ELR (cell line): ENCODE measurements around the gene RFX4.
"Not testable (repeated sequence)": the region's sequence is repeated elsewhere in the genome, so short reads cannot be mapped to it uniquely, and the experiment has no call there.

Experiments used
- DNase-seq: peaks from one replicate; pipeline ENCODE4 v3.0.0-alpha.2; 2015; ENCODE audit warnings: low read depth

RFX4 gene

DNA sequence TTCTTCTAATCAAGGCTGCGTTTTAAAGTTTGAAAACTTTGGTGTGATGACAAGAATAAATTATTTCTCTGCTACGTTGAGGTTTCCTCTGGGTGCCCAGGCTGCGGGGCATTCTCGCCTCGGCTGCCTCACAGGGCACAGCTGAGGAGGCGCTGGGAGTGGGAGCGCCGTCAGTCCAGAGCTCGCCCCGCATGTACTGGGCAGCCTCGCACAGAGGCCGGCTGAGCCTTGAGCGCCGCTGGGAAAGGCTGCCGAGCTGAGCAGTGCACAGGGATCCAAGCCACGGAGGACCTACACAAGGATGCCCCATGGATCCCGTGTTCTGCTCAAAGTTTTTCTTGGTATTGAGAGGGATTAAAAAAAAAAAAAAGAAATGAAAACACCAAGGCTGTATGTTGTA lies 11.6 kb downstream of the RFX4 start:
- no peak for DNase-seq

DNA sequence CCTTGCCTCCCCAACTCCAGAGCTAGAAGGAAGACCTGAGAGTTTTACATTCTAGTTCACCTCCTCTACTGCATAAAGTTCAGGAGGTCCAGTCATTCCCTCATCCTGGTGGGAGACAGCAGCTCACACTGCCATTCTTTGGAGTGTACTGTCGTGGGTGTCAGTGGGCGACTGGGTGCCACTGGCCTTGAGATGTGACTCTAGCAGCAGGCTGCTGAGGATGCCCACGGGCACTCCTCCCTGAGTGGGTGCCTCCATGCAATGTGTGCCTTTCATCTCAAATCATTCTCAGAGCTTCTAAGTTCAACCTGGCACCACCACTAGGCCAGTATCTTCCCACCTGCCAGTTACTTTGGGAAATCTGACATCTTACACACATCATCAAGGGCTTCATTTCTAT lies 12.5 kb downstream of the RFX4 start:
- DNase-seq: no peak

DNA sequence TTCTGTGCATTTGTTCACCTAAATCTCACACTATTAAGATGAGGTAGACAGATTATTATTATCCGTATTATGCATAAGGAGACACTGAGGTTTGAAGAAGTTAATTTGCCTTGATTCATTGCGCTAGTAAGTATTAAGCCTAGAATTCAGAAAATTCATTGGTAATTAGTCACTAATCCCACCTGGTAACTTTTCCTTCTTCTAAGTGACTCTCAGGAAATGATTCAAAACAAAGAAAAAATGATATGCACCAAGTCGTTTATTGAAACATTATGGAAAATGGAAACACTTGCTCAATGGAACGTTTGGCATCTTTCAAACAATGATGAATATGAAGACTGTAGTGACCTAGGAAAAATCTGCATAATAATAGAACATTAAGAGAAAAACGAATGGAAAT lies 15.2 kb downstream of the RFX4 start:
- peak; percentile 8 for DNase-seq

DNA sequence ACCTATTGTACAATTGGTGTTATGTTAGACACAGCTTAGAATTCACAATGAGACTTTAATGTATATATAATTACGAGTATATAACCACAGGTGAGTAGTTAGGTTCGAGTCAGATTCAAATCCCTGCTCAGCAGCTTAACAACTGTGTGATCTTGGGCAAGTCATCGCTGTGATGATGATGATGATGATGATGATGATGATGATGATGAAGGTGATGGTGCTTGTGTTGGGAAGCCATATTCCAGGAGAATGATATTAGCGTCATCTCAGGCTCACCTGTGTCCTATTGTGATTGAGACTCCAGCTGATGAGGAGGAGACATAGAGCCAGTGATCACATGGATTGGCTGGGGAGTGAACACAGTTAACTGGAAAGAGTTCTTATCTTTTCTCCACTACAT lies 16.5 kb downstream of the RFX4 start:
- DNase-seq: no peak

DNA sequence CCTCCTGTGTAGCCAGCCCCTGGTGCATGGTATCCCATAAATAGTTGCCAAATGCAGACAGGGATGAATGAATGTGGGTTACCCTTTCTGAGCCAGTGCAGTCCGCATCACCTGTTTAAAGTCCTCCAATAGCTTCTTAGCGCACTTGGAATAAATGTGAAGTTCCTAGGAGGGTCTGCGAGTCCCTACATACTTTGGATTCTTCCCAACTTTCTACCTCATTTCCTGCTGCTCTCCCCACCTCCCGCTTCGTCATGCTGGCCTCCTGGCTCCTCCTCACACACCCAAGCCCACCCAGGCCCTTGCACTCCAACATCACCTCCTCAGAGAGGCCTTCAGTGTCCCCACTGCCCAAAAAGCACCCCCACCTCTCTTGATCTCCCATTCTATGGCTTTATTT lies 17.7 kb downstream of the RFX4 start:
- DNase-seq: no peak

DNA sequence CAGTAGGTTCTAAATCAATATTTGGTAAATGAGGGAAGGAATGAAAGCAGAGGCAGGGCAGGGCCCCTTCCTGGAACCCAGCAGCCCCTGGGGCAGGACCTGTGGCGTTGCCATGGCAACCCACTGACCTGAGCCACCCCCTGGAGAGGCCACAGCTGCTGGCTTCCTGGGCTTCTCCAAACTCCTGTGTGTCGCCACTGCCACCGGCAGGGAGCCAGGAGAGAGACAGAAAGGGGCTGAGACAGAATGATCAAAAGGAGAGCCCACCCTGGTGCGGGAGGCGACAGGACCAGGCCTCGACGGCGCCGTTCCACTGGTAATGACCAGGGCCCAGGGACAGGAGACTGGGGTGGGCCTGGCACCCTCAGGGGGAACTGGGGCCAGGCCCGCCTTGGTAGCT lies 18.2 kb downstream of the RFX4 start:
- DNase-seq: no peak

DNA sequence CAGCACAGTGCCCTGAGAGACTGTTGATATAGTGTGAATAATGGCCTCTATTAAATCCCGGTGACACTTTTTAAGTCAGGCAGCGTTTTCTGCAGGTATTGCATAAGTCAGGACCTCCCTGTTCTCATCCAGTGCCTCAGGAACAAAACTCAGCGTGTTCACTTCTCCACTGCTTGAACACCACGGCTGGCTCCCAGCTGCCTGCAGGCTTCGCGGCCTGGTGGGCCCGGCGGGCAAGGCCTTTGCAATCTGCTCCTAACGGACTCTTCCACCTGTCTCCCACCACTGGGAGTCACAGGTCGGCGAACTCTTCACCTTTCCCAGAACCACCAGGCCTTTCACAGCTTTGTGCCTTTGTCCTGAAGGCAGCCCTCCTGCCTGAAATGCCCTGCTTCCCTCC lies 18.7 kb downstream of the RFX4 start:
- no peak for DNase-seq

DNA sequence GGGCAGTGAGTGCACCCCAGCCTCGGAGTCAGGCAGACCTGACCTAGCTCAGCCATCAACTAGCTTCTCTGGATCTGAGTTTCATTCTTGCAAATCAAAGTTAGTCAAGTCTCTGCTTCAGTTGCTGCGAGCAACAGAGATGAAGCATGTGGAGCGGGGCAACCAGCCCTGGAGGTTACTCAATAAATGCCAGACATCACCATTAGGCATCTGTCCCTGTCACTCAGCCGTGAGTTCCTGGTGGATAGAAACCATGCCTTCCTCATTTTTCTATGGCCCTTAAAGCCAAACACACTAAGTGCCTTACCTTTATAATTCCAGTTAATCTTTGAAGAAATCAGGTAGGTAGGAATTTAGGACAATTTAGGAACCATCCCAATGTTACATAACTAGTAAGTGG lies 19.3 kb downstream of the RFX4 start:
- DNase-seq: no peak

DNA sequence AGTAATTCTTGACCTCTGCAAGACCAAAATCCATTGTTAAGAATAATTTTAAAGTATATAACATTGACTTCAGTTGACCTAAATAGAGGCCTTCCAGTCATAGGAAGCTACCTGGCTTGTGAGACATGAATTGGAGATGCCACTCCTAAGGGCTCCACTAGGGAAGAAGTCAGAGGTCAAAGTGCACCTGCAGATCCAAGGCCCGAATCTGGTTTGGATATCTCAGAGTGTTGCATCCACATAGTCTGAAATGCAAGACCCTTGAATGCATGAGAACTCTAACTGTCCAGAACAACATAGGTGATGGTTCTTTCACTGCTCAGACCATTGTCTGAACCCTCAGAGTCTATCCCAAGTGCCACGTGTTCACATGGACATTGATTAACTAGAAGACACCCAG lies 22.4 kb downstream of the RFX4 start:
- DNase-seq: no peak

DNA sequence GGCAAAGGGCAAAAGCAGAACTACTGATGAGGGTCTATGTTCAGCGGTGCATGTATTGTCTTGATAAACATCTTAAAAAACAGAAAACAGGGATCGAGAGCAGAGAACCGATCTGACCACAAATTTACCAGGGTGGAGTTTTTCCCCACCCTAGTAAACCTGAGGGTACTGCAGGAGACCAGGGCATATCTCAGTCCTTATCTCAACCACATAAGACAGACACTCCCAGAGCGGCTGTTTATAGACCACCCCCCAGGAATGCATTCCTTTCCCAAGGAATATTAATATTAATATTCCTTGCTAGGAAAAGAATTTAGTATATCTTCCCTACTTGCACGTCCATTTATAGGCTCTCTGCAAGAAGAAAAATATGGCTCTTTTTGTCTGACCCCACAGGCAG lies 37.8 kb downstream of the RFX4 start:
- DNase-seq: not testable (repeated sequence)

DNA sequence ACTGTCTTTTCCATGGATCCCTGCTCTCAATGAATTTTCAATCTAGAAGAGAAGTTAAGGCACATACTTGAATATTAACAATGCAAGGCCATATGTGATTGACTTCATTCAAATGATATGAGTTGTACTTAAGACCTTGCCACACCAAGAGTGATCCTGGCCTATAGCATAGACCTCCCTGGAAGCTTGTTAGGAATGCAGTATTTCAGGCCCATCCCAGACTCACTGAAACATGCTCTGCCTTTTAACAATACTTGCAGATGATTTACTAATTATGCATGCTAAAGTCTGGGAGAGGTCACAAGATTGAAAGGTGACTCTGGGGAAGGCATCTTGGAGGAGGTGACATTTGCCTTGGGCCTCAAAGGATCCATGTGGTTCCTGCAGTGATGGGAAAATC lies 43.2 kb downstream of the RFX4 start:
- no peak for DNase-seq

DNA sequence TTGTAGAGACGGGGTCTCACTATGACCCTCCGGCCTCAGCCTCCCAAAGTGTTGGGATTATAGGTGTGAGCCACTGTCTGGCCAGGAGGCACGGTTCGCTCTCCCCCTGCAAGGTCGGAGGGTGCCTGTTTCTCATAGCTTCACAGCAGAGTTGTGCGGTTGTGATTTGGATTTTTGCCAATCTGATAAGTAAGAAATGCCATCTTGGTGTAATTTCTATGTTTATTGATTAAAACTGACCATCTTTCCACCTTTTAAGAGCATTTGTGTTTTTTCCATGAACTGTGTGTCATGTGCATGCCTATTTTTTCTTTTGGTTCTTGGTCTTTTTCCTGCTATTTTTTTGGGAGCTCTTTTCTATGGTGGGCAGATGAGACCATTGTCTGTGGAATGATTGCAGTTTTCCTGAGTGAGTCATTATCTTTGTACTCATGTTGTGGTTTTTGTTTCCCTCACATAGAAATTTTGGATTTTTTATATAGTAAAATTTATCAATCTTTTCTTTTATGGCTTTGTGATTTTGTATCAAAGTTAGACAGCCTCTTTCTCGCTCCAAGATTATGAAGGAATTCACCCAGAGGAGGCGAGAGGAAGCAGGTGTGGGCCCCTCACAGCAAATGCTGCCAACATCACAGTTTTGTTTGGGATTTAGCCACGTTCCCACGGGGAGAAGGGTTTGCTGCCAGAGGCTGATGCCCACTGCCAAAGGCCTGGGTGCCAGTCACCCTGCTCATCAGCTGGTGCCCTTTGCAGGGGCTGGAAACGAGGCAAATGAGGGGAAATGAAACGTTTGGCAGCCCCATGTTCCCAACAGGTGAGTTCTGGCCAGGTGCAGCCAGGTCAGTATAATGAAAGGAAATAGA lies 47.2 kb downstream of the RFX4 start:
- peak; percentile 31 for DNase-seq

DNA sequence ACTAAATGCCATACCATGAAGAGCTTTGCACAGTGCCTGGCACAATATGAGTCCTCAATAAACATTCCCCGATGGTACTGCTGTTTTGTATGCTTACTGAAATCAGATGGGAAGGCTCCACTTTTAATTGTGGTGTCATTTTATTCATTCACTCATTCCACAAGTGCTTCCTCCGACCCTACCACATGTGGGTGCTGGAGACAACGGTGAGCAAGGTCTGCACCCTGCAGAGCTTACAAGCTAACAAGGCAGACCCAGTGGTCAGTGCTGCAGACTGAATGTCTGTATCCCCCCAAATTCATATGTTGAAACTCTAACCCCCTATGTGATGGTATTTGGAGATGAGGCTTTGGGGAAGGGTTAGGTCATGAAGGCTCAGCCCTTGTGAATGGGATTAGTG lies 48.3 kb downstream of the RFX4 start:
- DNase-seq: no peak

DNA sequence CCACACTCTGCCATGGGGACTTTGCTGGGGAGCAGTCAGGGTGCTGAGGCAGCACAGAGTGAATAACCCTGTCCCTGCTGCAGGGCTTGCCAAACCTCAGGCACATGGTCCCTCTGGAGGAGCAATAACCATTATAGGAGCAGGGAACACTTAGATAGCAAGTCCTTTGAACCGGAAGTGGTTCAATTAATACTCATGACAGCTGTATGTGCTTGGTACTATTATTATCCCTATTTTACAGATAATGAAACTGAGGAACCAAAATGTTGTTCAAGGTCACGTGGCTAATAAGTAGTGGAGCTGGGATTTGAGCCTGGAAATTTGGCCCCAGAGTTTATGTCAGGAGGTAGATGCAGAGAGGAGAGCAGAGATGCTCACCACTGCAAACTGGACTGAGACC lies 49.0 kb downstream of the RFX4 start:
- DNase-seq: no peak

DNA sequence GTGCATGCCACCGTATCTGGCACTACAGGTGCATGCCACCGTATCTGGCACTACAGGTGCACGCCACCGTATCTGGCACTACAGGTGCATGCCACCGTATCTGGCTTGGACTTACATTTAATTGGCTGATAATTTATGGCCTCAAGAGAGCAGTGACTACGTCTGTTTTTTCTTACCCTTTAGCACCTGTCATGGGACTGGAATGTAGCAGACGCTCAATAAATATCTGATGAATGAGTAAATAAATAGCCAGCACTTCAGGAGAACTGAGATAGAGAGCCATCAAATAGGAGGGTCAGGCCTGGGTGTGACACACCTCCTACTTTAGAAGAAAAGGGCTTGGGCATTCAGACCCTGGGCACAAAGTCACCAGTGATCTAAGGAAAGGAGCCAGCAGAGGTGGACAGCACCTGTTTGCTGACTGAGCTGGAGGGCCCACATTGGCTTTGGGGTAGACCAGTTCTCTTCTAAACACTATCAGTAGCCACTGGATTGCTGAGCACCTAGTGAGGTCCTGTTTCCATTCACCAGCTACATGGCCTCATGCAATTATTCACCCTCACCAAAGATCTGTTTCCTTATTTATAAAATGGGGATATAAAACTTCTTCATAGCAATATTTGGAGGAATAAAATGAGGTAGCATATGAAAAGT lies 50.1 kb downstream of the RFX4 start:
- DNase-seq: peak; percentile 48

DNA sequence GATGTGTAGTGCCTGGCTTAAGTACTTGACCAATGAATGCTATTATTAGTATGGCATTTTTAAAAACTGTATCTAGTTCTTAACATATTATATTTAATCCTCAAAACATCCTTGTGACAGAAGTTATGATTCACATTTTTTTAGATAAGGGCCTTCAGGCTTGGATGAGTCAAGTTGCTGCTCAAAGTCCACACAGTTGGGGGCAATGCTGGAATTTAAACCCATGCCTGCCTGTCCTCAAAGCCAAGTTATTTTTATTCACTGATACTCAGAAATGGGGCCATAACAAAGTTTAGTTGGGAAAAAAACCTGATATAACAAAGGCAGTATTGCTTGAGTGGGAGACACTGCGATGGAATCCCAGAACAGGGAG lies 50.6 kb downstream of the RFX4 start:
- peak; percentile 10 for DNase-seq

DNA sequence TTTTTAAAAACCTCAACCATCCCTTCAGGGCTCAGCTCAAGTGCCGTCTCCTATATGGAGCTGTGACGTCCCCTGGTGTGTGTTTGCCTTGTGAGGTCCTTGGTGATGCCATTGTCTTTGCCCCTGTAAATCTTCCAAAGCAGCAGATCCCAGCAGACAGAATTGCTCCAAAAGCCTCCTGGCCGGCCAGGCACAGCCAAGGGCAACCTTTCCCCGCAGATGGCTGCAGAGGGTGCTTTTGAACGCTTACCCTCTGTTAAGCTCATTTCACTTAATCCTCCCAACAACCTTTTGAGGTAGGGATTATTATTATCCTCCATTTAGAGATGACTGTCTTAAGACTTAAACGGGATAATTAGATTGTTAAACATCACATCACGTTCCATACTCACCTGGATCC lies 51.4 kb downstream of the RFX4 start:
- DNase-seq: no peak

DNA sequence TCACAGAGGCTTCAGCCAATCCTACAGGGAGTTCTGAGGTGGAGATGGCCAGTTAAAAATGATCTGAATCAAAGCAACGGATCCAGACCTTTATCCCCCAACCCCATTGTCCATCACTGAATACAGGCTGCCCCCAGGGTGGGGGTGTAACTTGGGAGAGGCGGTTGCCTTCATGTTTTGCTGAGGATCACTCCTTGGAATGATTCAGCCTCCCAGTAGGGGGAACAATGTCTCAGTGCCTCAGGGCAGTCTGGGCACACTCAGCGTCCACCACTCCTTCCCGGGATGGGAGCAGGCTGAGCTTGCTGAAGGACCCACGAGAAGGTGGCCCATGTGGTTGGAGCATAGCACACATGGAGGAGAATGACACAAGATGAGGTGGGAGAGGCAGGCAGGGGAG lies 60.2 kb downstream of the RFX4 start:
- peak; percentile 29 for DNase-seq

DNA sequence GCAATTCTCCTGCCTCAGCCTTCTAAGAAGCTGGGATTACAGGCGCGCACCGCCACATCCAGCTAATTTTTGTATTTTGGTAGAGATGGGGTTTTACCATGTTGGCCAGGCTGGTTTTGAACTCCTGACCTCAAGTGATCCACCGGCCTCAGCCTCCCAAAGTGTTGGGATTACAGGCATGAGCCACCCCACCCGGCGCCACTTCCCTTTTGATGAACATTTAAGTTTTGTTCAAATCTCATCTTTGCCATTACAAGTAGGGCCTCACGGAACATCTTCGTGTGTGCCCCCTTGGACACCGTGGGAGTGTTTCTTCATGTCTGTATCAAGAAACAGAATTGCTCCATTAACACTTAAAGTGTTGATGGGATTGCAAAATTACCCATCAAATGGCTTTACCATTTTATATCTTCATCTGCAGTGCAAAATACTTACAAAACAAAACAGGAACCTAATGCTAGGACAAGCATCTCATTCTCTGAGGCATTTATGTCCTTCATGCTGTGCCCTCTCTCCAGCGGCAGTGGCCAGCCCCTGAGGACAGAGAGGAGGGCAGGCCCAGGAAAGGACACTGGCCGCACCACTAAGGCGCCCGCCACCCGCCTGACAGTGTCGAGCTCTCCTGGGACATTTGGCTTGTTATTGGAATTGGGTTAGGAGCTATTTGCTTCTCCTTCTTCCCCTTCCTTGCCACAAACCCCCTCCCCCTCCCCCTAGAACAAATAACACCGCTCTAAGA lies 61.7 kb downstream of the RFX4 start:
- no peak for DNase-seq

DNA sequence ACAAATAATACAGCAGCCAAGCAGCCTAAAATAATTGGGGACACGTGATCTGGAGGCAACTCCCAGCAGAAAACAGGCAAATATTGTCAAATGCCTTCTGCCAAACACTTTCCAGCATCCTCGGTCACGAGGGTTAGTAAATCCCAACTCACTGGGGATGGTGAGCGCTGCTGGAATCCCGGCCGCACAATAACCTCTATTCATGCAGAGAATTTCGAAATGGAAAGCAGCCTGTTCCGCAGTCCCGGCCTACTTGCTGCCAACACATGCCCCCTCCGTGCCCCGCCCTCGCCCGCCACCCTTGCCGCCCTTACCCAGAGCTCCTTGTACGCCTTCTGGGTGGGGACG lies 62.2 kb downstream of the RFX4 start:
- no peak for DNase-seq

DNA sequence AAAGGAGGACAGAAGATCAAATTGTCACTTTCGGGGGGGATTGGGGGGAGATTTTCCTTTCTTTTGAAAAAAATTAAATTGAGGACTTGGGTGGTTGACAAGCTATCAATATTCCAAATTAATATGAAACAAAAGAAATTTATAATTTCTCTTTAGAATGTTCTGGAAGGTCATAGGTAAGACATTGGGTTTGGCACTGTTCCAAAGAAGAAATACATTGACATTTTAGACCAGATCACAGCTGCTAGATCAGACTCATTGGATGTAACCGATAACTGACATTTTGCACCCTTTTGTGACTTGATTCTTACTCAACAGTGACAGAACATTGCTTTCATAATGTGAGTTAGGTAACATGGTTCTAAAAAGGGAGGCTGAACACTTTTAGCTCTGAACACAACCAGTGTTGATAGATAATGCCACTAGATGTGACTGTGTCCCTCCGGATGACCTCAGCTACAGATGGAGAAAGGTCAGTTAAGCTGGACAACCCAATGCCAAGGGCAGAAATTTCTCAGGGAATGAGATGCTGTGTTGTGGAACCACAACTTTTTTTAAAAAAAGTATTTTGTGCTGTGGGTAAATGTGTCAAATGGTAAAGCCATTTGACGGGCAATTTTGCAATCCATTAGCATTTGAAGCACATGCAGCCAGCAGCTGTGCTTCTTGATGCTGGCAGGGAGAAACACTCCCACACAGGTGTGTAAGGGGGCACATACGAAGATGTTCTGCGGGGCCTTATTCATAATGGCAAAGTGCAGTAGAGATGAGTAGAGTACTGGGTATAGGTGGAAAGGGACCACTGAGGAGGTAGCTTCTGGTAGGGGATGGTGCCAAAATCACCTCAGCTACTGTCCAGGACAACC lies 62.9 kb downstream of the RFX4 start:
- no peak for DNase-seq

DNA sequence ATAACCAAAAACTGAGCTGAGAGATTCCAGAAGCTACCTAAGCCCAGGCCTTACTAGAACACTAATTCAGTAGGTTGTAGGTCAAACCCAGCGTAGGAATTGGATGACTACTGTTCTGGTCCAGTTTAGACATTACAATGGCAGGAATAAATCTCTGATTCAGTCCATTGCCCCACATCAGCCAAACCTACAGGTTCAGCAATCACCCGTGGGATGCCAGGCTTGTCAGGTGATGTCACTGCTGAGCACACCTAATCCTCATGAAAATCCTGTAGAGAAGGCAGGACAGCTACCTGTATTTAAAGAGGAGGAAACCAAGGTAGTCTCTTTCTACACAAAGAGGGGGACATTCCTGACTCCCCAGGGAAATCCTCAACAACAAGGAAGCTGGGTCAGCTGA lies 63.7 kb downstream of the RFX4 start:
- DNase-seq: no peak
